NCI-H1092 (cell line): ENCODE results near the gene OR2A2.
A peak's percentile ranks its signal among the peaks of the same experiment; 100 is the strongest.
"Not testable (repeated sequence)": the region's sequence is repeated elsewhere in the genome, so short reads cannot be mapped to it uniquely, and the experiment has no call there.

Experiments used
- DNase-seq: peaks from one replicate; lab custom pipeline; 2025; lab: John Stamatoyannopoulos, UW

OR2A2 gene

DNA sequence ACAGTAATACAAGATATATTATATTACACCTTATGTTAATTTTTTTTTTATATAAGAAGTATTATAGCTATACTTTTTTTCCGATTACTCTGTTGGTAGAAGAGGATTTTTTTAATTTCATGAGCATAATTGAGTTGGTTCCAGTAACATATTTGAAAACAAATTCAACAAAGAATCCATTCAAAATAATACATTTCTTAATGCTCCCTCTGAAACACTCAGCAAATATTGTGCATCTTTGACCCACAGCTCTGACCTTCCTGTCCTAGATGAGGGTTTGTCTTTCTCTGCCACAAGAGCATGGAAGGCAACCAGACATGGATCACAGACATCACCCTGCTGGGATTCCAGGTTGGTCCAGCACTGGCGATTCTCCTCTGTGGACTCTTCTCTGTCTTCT is at the start of gene OR2A2:
TSS of gene OR2A2 (plus strand) at position 301 of the 400 bp plus-strand sequence. CDS start at position 301, 0 bp downstream.
- DNase-seq: no peak

DNA sequence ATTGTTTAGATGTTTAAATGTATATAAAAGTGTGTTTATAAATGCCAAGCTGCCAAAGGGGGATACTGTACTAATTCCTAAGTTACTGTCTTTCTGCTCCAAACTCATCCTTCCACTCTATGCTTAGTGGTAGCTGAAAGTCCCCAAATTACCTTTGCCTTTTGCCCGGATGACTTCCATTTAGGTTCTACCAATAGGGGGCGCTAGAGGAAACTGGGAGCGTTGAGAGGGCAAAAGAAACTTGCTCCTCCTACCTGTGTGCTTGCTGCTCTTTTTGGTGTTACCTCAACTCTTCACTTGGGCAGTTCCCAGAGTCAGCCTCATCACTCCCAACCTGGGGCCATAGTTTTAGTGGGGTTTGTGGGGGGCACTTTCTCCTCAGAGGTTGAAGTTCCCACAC is 45.7 kb upstream of the OR2A2 start:
- no peak for DNase-seq

- DNase-seq: no peak
Observed at GRCh38 chr7:144069511-144069910, 39.9 kb upstream of the OR2A2 start, which contains the start of gene OR2A25. OR2A25 (plus strand) TSS chr7:144069811; CDS start chr7:144074220, 4,409 bp downstream.

DNA sequence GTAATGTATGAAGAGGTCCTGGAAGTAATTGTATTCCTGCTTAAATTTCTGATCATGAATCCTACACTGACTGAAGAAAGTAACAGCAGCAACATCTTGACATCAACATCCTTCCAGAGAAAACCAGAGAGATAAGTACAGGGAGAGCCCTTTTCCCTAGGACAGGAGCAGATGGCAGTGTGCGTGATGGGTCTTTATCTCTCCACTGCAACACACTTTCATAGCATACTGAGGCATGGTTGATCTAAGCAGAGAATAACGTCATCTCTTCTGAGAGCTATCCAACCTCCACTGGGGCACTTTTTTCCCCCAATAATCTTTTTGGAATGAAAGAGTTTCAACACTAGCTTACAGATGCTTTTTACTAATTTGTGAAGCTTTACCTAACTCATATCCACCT is 39.4 kb upstream of the OR2A2 start:
- DNase-seq: no peak

DNA sequence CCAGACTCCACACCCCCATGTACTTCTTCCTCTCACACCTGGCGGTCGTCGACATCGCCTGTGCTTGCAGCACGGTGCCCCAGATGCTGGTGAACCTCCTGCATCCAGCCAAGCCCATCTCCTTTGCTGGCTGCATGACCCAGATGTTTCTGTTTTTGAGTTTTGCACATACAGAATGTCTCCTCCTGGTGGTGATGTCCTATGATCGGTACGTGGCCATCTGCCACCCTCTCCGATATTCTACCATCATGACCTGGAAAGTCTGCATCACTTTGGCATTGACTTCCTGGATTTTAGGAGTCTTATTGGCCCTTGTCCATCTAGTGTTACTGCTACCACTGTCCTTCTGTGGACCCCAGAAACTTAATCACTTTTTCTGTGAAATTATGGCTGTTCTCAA is 35.0 kb upstream of the OR2A2 start:
- no peak for DNase-seq

- DNase-seq: no peak
Observed at GRCh38 chr7:144085978-144086377, 23.4 kb upstream of the OR2A2 start, which contains the start of gene OR2A12. OR2A12 (plus strand) TSS chr7:144086278; CDS start chr7:144095108, 8,830 bp downstream.

DNA sequence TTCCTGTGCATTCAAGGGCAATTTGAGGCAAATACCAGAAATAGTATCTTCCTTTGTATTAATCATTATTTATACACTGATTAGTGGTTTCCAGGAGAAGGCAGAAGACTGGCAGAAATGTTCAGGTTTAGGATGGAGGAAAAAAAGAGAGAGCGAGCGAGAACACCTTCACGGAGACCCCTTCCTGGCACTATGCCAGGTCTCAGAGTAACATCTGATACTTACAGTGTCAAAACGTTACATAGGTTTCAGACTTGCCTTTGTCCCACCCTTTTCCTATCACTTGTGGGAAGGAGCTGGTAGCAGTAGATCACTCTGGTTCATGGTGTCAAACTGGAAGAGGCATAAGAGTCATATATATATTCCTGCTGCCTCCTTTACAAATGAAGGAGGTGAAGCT is 22.7 kb upstream of the OR2A2 start:
- DNase-seq: no peak

DNA sequence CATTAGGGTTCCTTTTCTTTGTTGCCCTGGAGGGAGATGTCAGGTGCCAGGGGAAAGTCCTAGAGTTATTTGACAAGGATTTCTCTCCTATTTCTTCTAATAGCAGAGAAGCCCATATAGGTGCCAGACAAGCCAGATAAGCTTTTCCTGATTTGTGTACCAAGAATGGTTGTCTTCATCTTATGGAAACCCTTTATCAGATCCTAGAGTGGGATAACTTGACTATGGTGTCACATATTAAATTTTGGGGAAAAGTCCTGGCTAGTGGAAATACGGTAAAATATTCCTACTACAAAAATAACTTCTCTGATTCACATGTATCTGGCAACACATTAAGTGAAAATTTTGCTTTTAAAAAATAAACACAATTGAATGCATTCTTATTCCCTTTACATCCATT is 22.2 kb upstream of the OR2A2 start:
- no peak for DNase-seq

DNA sequence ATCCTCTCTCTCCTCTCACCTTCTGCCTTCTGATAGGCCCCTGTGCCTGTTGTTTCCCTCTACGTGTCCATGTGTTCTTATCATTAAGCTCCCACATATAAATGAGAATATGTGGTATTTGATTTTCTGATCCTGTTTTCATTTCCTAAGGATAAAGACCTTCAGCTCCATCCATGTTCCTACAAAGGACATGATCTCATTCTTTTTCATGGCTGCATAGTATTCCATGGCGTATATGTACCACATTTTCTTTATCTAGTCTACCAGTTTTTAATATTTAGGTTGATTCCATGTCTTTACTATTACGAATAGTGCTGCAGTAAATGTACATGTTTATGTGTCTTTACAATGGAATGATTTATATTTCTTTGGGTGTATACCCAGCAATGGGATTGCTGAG is 18.7 kb upstream of the OR2A2 start:
- DNase-seq: no peak

DNA sequence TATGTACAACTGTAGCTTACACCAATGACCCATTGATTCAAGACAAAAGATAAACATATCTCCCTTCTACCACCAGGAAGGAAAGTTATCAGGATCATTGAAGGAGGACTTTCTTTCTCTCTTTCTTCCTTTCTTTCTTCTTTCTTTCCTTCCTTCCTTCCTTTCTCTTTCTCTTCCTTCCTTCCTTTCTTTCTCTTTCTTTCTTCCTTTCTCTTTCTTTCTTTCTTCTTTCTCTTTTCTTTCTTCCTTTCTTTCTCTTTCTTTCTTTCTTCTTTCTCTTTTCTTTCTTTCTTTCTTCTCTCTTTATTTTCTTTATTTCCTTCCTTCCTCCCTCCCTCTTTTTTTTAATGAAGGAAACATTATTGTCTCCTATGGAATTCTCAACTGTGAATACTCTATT is 10.6 kb upstream of the OR2A2 start:
- no peak for DNase-seq

DNA sequence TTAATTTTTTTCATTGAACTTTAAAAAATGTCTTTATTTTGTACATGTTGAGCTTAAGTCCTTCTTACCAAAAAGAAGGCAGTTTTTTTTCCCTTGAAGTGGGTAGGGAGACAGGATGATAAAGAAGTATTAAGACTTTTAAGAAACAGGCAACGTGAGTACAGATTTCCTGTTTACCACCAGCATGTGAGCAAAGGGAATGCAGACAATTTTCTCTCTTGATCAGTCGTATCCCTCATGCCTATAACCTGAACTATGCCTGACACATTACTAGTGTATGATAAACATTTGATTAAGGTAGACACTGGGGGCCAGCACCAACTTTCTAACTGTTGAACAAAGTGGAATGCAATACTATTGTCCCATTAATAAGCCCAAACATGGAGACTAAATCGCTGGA is 8.8 kb upstream of the OR2A2 start:
- no peak for DNase-seq

- DNase-seq: no peak
Observed at GRCh38 chr7:144102041-144102440, 7.3 kb upstream of the OR2A2 start.

GRCh38 chr7:144105211-144105610 is 4.2 kb upstream of the OR2A2 start:
- no peak for DNase-seq

- no peak for DNase-seq
Observed at GRCh38 chr7:144110272-144110671, 889 bp downstream of the OR2A2 start.

DNA sequence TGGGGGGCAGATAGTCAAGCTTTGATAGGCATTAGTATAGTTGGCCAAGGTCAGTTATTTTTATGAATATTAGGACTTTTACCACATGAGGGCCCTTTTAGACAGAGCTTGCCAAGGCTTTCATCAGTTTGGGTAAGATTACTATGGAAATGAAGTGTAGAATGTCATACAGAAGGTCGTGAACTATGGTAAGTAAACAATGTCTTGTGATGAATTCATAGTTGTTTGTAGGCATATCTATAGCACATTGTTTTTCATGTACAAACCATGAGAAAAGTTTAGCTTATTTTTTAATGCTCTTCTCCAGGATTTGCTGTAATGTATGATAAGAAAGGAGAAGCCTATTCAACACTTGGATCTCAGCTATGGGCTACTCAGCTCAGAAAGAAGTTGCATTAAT is 4.3 kb downstream of the OR2A2 start:
- no peak for DNase-seq

- DNase-seq: no peak
Observed at GRCh38 chr7:144118341-144118740, 9.0 kb downstream of the OR2A2 start.

DNA sequence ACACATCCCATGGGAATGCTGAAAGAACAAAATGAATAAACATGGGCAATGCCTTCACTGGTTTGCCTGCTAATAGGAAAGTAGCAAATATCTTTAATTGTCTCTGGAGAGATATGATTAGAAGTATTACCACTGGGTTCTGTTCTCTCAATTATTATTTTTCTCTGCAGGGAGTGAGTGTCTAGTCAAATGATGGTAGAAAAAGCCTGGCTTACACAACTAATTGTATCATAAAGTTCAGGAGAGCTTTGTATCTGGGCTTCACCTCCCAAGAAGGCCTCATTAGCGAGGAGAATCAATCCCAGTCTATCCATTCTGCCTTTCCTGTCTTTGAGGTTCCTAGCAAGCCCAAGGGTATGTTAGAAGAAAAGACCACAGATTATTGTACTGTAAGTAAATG is 13.5 kb downstream of the OR2A2 start, which contains the start of gene OR2A14:
TSS of gene OR2A14 (plus strand) at position 301 of the 400 bp plus-strand sequence. CDS start 5,937 bp downstream, outside the sequence.
- no peak for DNase-seq

DNA sequence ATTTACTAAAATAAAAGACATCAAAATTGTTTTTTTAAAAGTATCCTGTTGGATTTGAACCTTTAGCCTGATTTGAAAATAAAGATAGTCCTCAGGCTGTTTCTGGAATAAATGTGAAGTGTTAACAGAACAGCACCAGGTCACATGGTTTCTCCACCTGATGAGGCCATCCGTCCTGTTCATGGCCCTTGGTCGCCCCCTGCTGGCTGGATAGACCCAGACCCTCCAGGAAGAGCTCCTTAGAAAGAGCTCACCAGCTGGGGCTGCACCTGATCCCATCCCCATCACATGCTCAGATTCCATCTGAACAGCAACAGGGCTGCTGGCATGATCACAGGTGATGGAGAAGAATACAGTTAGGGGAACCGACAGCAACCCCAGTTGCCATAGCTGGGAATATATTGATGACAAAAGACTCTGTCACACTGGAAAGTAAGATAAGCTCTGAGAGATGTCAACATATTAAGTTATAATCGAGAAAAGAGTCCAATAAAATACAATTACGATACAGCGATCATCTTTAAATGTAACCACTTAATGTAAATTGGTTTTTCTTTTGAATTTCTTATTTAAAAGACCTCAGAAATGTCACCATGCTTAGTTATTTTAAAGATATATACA is 18.4 kb downstream of the OR2A2 start:
- DNase-seq: peak; percentile 73

- not testable (repeated sequence) for DNase-seq
Observed at GRCh38 chr7:144129601-144130000, 20.2 kb downstream of the OR2A2 start.

- no peak for DNase-seq
Observed at GRCh38 chr7:144130730-144131129, 21.3 kb downstream of the OR2A2 start.

- DNase-seq: no peak
Observed at GRCh38 chr7:144132262-144132661, 22.9 kb downstream of the OR2A2 start.

GRCh38 chr7:144133307-144133706 is 23.9 kb downstream of the OR2A2 start:
- DNase-seq: no peak

GRCh38 chr7:144134116-144134515 is 24.7 kb downstream of the OR2A2 start:
- no peak for DNase-seq

GRCh38 chr7:144137501-144137900 is 28.1 kb downstream of the OR2A2 start:
- DNase-seq: no peak
